ENCODE results near the gene TTC7B.

- TF ChIP-seq POLR2A (IDR thresholded peaks at IDR 0.05): no peak
- no peak for TF ChIP-seq CTCF (IDR thresholded peaks at IDR 0.05)
These were observed 174.5 kb downstream of the TTC7B start for GRCh38 chr14:90641615-90642243.

Data from Peyer's patch (tissue), 4 donors.